ENCODE results near the gene TMEM242. TPM values are rescaled to one million over a fixed set of nuclear protein-coding genes. Genes with fewer than 3 reads are reported as not detected.

Gene TMEM242
- total and polyA plus RNA-seq, 2 experiments from 2014 or later, result 6.4 to 14.5 TPM

DNA sequence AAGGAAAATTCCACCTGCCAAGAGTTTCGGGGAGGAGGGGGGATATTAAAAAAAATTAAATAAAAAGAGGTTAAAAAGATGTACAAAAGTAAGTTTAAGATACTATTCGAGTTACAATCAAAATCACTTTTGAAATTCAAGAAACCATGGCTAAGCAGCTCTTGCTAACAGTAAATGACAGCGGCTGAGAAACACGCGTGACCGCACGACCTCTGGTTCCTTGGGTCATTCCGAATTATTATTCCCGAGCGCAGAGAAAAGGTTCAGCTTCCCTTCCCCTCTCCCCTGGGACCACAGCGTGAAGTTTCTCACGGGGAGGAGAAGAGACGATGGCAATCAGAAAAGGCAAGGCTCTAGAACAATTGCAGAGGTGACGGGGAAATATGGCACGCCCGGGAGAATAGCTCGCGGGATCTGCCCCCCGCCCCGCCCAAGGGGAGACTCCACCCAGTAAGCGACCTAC lies 496 bp downstream of the TMEM242 start:
- H3K9me2 ChIP-seq (ENCODE audit: insufficient read depth), result no peaks in the 10 kb centered on the region
- DNase-seq, result peak; percentile 94
- no peaks in the 10 kb centered on the region for H4K20me1 ChIP-seq (ENCODE audit: insufficient read depth)
- peak overlapping the region; percentile 87 for H3K9ac ChIP-seq
- peak overlapping the region; percentile 78 for H3K27ac ChIP-seq
- H3K36me3 ChIP-seq (ENCODE audit: low read depth), result 0 out of 2 replicates have a peak, but pooled peaks cover 2% of the 10 kb centered on the region
- peak overlapping the region; percentile 92 for H3K4me2 ChIP-seq (ENCODE audit: unreplicated experiment)
- no peaks in the 10 kb centered on the region for H3K9me3 ChIP-seq (ENCODE audit: low read depth)
- peaks cover 13% of the 10 kb centered on the region for H3K4me1 ChIP-seq (ENCODE audit: insufficient read depth)
- 0 to 3% methylated on average over 19 to 21 of the region's 21 CpGs for WGBS, 2 experiments (ENCODE audit: low coverage in 1 of 2, low lambda C conversion rate in 2 of 2, missing lambda C conversion rate in 2 of 2)
- H3F3A ChIP-seq (ENCODE audit: insufficient read depth), result peaks cover 24% of the 10 kb centered on the region
- H3K4me3 ChIP-seq, result peak overlapping the region; percentile 97
- in situ Hi-C loops (cut with MboI), result no loop called here
- H2AFZ ChIP-seq, result peak overlapping the region; percentile 98
- H3K27me3 ChIP-seq (replicated peaks; ENCODE audit: insufficient read depth), result no peaks in the 10 kb centered on the region
- H3K79me2 ChIP-seq (ENCODE audit: insufficient read depth), result peaks cover 16% of the 10 kb centered on the region
- TF ChIP-seq EZH2 (IDR thresholded peaks at IDR 0.05; ENCODE audit: insufficient read depth, poor library complexity, severe bottlenecking) (no peak), EZH2phosphoT487 (IDR thresholded peaks at IDR 0.05; ENCODE audit: insufficient read depth, low read depth) (no peak)

DNA sequence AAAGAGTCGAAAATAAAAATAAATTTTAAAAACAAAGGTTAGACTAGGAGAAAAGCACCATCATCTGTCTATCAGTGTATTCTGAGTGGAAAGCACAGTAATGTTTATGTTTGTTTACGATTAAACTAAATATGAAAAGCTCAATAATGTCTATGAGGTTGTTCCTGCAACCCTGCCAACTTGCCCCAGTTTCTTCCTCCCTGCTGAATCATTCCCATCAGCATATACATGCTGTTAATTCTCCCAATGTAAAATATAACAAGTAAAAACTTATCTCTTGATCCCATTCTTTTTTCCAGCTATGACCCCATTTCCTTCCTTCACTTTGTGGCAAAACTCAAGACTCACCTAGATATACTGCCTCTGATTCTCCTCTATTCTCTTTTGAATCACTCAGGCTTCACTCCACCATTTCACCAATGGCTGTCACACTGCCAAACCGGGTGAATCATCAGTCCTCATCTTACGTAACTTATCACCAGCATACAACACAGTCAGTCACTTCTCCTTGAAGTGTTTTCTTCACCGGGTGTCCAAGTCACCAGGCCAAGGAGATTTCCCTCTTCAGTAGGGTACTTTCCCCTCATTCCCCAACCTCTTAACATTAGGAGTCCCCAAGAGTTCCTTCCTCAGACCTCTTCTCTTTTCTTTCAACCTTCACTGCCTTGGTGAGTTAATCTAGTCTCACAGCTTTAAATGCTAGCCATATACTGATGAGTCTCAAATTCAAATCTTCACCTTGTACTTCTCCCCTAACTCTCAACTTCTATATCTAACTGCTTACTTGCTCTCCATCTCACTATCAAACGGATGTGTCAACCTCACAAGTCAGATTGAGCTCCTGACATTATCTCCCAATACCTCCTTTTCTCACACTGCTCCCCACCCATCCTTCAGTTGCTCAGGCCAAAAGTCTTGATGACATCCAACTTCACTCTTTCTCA lies 6.2 kb downstream of the TMEM242 start:
- Histone ChIP-seq H3K9ac (0 out of 2 replicates have a peak overlapping the region, but pooled peaks have one; percentile 9), H3K27me3 (replicated peaks; ENCODE audit: insufficient read depth) (no peaks in the 10 kb centered on the region), H3K9me2 (ENCODE audit: insufficient read depth) (no peaks in the 10 kb centered on the region), H4K20me1 (ENCODE audit: insufficient read depth) (no peaks in the 10 kb centered on the region), H3K27ac (peak overlapping the region; percentile 48), H3F3A (ENCODE audit: insufficient read depth) (peaks cover 36% of the 10 kb centered on the region), H2AFZ (no peak overlapping the region), H3K4me2 (ENCODE audit: unreplicated experiment) (no peak overlapping the region), H3K9me3 (ENCODE audit: low read depth) (no peaks in the 10 kb centered on the region), H3K36me3 (ENCODE audit: low read depth) (peaks cover 8% of the 10 kb centered on the region; the same call in 1 of the 2 replicates), H3K4me3 (no peak overlapping the region), H3K4me1 (ENCODE audit: insufficient read depth) (peaks cover 22% of the 10 kb centered on the region), H3K79me2 (ENCODE audit: insufficient read depth) (peaks cover 8% of the 10 kb centered on the region)
- in situ Hi-C loops (cut with MboI), result no loop called here
- WGBS, 2 experiments (ENCODE audit: low coverage in 1 of 2, low lambda C conversion rate in 2 of 2, missing lambda C conversion rate in 2 of 2), result 36 to 40% methylated on average over 6 of the region's 6 CpGs
- DNase-seq, result peak; percentile 86
- TF ChIP-seq EZH2 (IDR thresholded peaks at IDR 0.05; ENCODE audit: insufficient read depth, poor library complexity, severe bottlenecking), result no peak
- TF ChIP-seq EZH2phosphoT487 (IDR thresholded peaks at IDR 0.05; ENCODE audit: insufficient read depth, low read depth), result no peak

DNA sequence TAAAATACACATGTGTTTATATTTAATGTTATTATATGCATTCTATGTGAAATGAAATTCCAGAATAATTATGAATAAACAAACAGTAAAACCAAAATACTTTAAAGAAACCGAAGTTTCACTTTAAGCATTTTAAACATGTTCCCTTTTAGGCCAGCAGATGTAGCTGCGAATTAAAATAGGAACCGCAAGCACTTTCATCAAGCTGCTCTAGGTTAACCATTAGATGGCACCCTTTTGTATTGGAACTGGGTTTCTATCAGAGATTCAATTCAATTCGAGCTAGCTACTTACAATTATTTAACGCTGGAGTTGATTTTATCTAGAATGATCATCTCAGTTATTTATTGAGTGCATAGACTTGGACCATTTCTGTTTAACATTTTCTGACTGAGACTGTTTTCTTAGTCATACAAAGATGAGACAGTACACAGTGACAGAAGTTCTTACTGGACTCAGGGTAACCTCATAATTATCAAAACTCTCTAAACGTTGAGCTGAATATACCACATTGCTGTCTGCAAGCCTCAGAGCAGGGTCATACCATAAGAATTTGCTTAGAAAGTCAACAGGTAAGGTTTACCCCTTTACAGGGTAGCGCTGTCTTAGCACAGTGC lies 8.5 kb downstream of the TMEM242 start:
- no peaks in the 10 kb centered on the region for H3K79me2 ChIP-seq (ENCODE audit: insufficient read depth)
- no peak overlapping the region for H3K9ac ChIP-seq
- H3K36me3 ChIP-seq (ENCODE audit: low read depth), result peaks cover 5% of the 10 kb centered on the region; the same call in 1 of the 2 replicates
- H3F3A ChIP-seq (ENCODE audit: insufficient read depth), result peaks cover 36% of the 10 kb centered on the region
- no peaks in the 10 kb centered on the region for H4K20me1 ChIP-seq (ENCODE audit: insufficient read depth)
- no peaks in the 10 kb centered on the region for H3K9me2 ChIP-seq (ENCODE audit: insufficient read depth)
- H3K9me3 ChIP-seq (ENCODE audit: low read depth), result no peaks in the 10 kb centered on the region
- DNase-seq, result peak; percentile 84
- peak overlapping the region; percentile 2; the same call in 1 of the 2 replicates for H3K27ac ChIP-seq
- no peak overlapping the region for H2AFZ ChIP-seq
- WGBS, 2 experiments (ENCODE audit: low coverage in 1 of 2, low lambda C conversion rate in 2 of 2, missing lambda C conversion rate in 2 of 2), result 16 to 18% methylated on average over 7 of the region's 7 CpGs
- in situ Hi-C loops (cut with MboI), result no loop called here
- H3K4me2 ChIP-seq (ENCODE audit: unreplicated experiment), result no peak overlapping the region
- H3K4me1 ChIP-seq (ENCODE audit: insufficient read depth), result peaks cover 21% of the 10 kb centered on the region
- H3K4me3 ChIP-seq, result no peak overlapping the region
- no peak for TF ChIP-seq EZH2 (IDR thresholded peaks at IDR 0.05; ENCODE audit: insufficient read depth, poor library complexity, severe bottlenecking)
- TF ChIP-seq EZH2phosphoT487 (IDR thresholded peaks at IDR 0.05; ENCODE audit: insufficient read depth, low read depth), result no peak
- no peaks in the 10 kb centered on the region for H3K27me3 ChIP-seq (replicated peaks; ENCODE audit: insufficient read depth)
